ENCODE results near the gene NACA.

- TF ChIP-seq CTCF (IDR thresholded peaks at IDR 0.05) (no peak), POLR2A (IDR thresholded peaks at IDR 0.05) (no peak)
Measured at GRCh38 chr12:56687223-56688128, 37.6 kb downstream of the NACA start.
